Hippocampal formation (tissue), 2 donors: ENCODE measurements around the gene FFAR2.

ENCODE experiments used
- DNase-seq, 2 donors: peaks; one replicate each; lab custom pipeline; 2025; lab: John Stamatoyannopoulos, UW

Gene FFAR2

GRCh38 chr19:35425682-35426081, 22.4 kb upstream of the FFAR2 start:
- DNase-seq = no peak

- no peak for DNase-seq
Measured at GRCh38 chr19:35427187-35427586, 20.9 kb upstream of the FFAR2 start.

GRCh38 chr19:35429698-35430408, 18.2 kb upstream of the FFAR2 start:
- no peak for DNase-seq

GRCh38 chr19:35430409-35431144, 17.5 kb upstream of the FFAR2 start:
- DNase-seq = no peak

- no peak for DNase-seq
Measured at GRCh38 chr19:35431145-35431807, 16.8 kb upstream of the FFAR2 start.

GRCh38 chr19:35432911-35433310, 15.1 kb upstream of the FFAR2 start:
- DNase-seq = no peak

- no peak for DNase-seq
Measured at GRCh38 chr19:35433448-35433847, 14.6 kb upstream of the FFAR2 start.

GRCh38 chr19:35435896-35436295, 12.2 kb upstream of the FFAR2 start:
- DNase-seq = no peak

GRCh38 chr19:35436477-35437405, 11.3 kb upstream of the FFAR2 start:
- no peak for DNase-seq

- DNase-seq = no peak
Measured at GRCh38 chr19:35437406-35437951, 10.6 kb upstream of the FFAR2 start.

GRCh38 chr19:35438096-35438495, 10.0 kb upstream of the FFAR2 start:
- DNase-seq = no peak

- DNase-seq = no peak
Measured at GRCh38 chr19:35438527-35438926, 9.5 kb upstream of the FFAR2 start.

GRCh38 chr19:35439921-35440320, 8.1 kb upstream of the FFAR2 start:
- DNase-seq = no peak

- no peak for DNase-seq
Measured at GRCh38 chr19:35442091-35442490, 6.0 kb upstream of the FFAR2 start.

GRCh38 chr19:35444735-35445134, 3.3 kb upstream of the FFAR2 start:
- DNase-seq = no peak

GRCh38 chr19:35445826-35446593, 2.0 kb upstream of the FFAR2 start:
- no peak for DNase-seq

GRCh38 chr19:35449359-35450043, 1.4 kb downstream of the FFAR2 start:
- DNase-seq = no peak

GRCh38 chr19:35451338-35452096, 3.5 kb downstream of the FFAR2 start:
- DNase-seq = no peak

GRCh38 chr19:35454663-35455062, 6.6 kb downstream of the FFAR2 start:
- DNase-seq = no peak
